ENCODE results near the gene AGBL3. TPM values are rescaled to one million over a fixed set of nuclear protein-coding genes. Genes with fewer than 3 reads are reported as not detected.

AGBL3 gene
- total RNA-seq, 4 donors from 2014 or later, result 0.29 to 12.5 (median 5.3) TPM

GRCh38 chr7:134946260-134946659, 40.0 kb upstream of the AGBL3 start:
- Histone ChIP-seq H3K27me3 (no peaks in the 10 kb centered on the region), H3K36me3 (no peaks in the 10 kb centered on the region), H3K4me3 (no peak overlapping the region), H3K27ac (peak overlapping the region in 1 of 2 donors; percentile 27), H3K4me1 (no peaks in the 10 kb centered on the region), H3K9me3 (no peaks in the 10 kb centered on the region)
- TF ChIP-seq CTCF (IDR thresholded peaks at IDR 0.05) (no peak), POLR2A (IDR thresholded peaks at IDR 0.05) (no peak)
- intact Hi-C loops (cut with DNase I; ENCODE audit: low total_unique reads), result no loop called here
- DNase-seq, result no peak

GRCh38 chr7:134947329-134947728, 39.0 kb upstream of the AGBL3 start:
- Histone ChIP-seq H3K4me3 (no peak overlapping the region), H3K27me3 (no peaks in the 10 kb centered on the region), H3K27ac (no peak overlapping the region), H3K4me1 (no peaks in the 10 kb centered on the region), H3K36me3 (no peaks in the 10 kb centered on the region), H3K9me3 (no peaks in the 10 kb centered on the region)
- DNase-seq, result no peak
- TF ChIP-seq POLR2A (IDR thresholded peaks at IDR 0.05) (no peak), CTCF (IDR thresholded peaks at IDR 0.05) (no peak)
- intact Hi-C loops (cut with DNase I; ENCODE audit: low total_unique reads), result no loop called here

GRCh38 chr7:134947831-134948230, 38.5 kb upstream of the AGBL3 start:
- Histone ChIP-seq H3K4me1 (no peaks in the 10 kb centered on the region), H3K27ac (no peak overlapping the region), H3K4me3 (no peak overlapping the region), H3K27me3 (no peaks in the 10 kb centered on the region), H3K36me3 (no peaks in the 10 kb centered on the region), H3K9me3 (no peaks in the 10 kb centered on the region)
- no peak for TF ChIP-seq POLR2A (IDR thresholded peaks at IDR 0.05)
- no peak for TF ChIP-seq CTCF (IDR thresholded peaks at IDR 0.05)
- no peak for DNase-seq
- intact Hi-C loops (cut with DNase I; ENCODE audit: low total_unique reads), result no loop called here

- no peaks in the 10 kb centered on the region for H3K27me3 ChIP-seq
- no peak overlapping the region for H3K27ac ChIP-seq
- H3K4me3 ChIP-seq, result no peak overlapping the region
- H3K9me3 ChIP-seq, result no peaks in the 10 kb centered on the region
- TF ChIP-seq CTCF (IDR thresholded peaks at IDR 0.05), result no peak
- no peak for TF ChIP-seq POLR2A (IDR thresholded peaks at IDR 0.05)
- intact Hi-C loops (cut with DNase I; ENCODE audit: low total_unique reads), result no loop called here
- DNase-seq, result no peak
- no peaks in the 10 kb centered on the region for H3K36me3 ChIP-seq
- H3K4me1 ChIP-seq, result no peaks in the 10 kb centered on the region
These were observed 38.1 kb upstream of the AGBL3 start for GRCh38 chr7:134948246-134948645.

- no peak for TF ChIP-seq POLR2A (IDR thresholded peaks at IDR 0.05)
- no peak for TF ChIP-seq CTCF (IDR thresholded peaks at IDR 0.05)
- Histone ChIP-seq H3K9me3 (no peaks in the 10 kb centered on the region), H3K4me1 (no peaks in the 10 kb centered on the region), H3K27ac (peak overlapping the region in 1 of 2 donors; percentile 9), H3K36me3 (no peaks in the 10 kb centered on the region), H3K4me3 (no peak overlapping the region), H3K27me3 (no peaks in the 10 kb centered on the region)
- intact Hi-C loops (cut with DNase I; ENCODE audit: low total_unique reads), result no loop called here
- no peak for DNase-seq
These were observed 37.6 kb upstream of the AGBL3 start for GRCh38 chr7:134948736-134949135.

Measured in uterus (tissue), 4 donors.